ENCODE data around the gene CANT1. TPM values are rescaled to one million over a fixed set of nuclear protein-coding genes. Genes with fewer than 3 reads are reported as not detected.
A peak's percentile ranks its signal among the peaks of the same experiment; 100 is the strongest.

CANT1 gene
- 10 to 100 TPM; 63.3 to 65.4 TPM for total RNA-seq

DNA sequence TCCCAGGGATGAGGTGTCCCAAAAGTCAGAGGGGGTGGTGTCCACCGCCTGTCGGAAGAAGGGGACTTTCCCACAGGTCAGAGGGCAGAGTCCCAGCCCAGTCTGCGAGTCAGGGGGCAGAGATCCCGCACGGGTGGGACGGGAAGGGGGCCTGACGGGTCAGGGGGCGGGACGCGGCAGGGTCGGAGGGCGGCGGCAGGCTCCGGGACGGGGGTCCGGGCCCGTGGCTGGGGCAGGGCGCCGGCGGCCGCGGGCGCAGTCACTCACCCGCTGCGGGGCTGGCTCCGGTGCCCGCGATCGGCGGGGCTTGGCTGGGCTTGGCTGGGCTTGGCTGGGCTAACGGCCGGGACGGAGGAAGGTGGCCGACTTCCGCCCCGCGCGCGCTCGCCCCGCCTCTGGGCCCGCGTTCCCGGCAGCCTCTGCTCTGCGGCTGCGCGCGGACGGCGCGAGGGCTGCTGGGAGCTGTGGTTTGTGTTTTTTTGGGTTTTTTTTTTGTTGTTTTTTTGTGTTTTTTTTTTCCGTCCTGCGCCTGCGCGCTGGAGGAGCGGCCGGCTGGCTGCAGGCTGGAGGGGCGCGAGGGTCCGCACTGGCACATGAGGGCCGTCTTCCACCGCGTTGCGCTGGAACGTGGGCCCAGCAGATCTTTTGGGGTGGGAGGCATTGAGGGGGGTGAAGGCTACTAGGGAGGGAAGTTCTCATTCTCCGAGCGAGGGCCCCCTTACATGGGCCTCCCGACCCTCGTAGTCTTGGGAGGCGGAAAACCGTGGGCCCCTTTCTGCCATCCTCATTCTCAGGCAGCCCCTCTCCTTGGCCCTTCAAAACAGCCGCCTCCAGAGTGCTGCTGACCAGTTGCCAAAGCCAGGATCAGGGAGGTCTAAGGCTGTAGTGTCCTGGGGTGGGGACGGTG, at the start of gene CANT1:
Gene CANT1 (minus strand): TSS at position 368 of the 907 bp plus-strand sequence. CDS start 12,142 bp downstream, outside the sequence.
- ChIA-PET CTCF (interaction anchor here (0.6 kb wide), 1 partner anchor 764 kb away, joined by 3 read pairs; no protein-coding TSS in a partner anchor), POLR2A (interaction anchor here (0.5 to 1.0 kb wide), 3 partner anchors 16 to 173 kb away, joined by 3 to 4 read pairs (median 4); no protein-coding TSS in a partner anchor)
- Mint-ChIP-seq H3K4me1 (ENCODE audit: low read depth) (peaks cover 43% of the 10 kb centered on the region), H3K9me3 (peaks cover 2% of the 10 kb centered on the region), H3K36me3 (peaks cover 6% of the 10 kb centered on the region), H3K27ac (peak within 1 kb of the TSS; percentile 89), H3K27me3 (no peaks in the 10 kb centered on the region), H3K4me3 (peak within 1 kb of the TSS; percentile 91)
- DNase-seq = peak; percentile 89
- intact Hi-C loops (cut with micrococcal nuclease) = no loop called here

DNA sequence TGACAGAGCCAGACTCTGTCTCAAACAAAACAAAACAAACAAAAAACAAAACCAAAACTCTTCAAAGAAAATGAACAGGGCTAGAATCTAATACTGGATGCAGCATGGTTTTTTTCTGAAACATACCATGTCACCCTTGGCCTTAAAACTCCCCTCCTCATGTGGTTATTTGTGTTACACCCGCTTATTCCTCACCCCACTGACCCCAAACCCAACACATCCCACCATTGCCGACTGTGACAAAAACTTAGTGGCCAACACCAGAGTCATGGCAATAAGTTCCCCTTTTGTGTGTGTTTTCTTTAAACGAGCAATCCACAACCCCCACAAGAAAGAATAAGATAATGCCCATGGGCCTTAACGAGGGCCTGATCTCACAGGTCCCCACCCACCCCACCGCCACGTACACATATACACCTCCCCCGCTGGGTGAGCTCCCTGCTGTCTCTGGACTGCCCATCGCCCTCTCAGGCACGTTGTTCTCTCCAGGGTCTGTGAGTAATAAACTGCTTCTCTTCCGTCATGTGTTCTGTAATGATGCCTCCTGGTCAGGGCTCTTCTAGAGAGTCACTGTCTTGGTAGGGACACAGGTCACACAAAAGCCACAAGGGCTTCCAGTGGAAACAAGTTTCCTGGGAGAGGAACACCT, 48.3 kb upstream of the CANT1 start:
- DNase-seq = no peak
- peaks cover 16% of the 10 kb centered on the region for H3K9me3 Mint-ChIP-seq
- no peak overlapping the region for H3K4me3 Mint-ChIP-seq
- H3K27me3 Mint-ChIP-seq = peaks cover 16% of the 10 kb centered on the region
- ChIA-PET CTCF (interaction anchor here (1.5 kb wide), 1 partner anchor 13 kb away, joined by 3 read pairs; no protein-coding TSS in a partner anchor), POLR2A (no interaction called here)
- no peaks in the 10 kb centered on the region for H3K4me1 Mint-ChIP-seq (ENCODE audit: low read depth)
- peaks cover 6% of the 10 kb centered on the region for H3K36me3 Mint-ChIP-seq
- H3K27ac Mint-ChIP-seq = no peak overlapping the region
- intact Hi-C loops (cut with micrococcal nuclease) = no loop called here

DNA sequence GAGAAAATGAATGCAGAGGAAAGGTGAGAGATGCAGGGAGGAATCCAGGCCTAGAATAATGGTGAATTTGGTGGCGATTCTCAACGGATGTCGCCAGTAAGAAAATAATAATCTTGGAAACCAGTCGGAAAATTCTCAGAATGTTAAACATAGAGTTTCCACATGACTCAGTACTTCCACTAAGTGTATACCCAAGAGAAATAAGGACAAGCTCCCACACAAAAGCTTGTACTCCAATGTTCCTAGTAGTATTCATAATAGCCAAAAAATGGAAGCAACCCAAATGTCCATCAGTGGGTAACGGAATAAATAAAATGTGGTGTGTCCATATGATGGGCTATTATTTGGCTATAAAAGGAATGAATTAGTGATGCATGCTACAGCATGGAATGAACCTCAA, 45.6 kb upstream of the CANT1 start:
- peaks cover 6% of the 10 kb centered on the region for H3K36me3 Mint-ChIP-seq
- POLR2A ChIA-PET = no interaction called here
- H3K9me3 Mint-ChIP-seq = peaks cover 16% of the 10 kb centered on the region
- no peaks in the 10 kb centered on the region for H3K4me1 Mint-ChIP-seq (ENCODE audit: low read depth)
- no peak for DNase-seq
- peaks cover 14% of the 10 kb centered on the region for H3K27me3 Mint-ChIP-seq
- intact Hi-C loops (cut with micrococcal nuclease) = no loop called here
- H3K27ac Mint-ChIP-seq = no peak overlapping the region
- CTCF ChIA-PET = no interaction called here
- no peak overlapping the region for H3K4me3 Mint-ChIP-seq

DNA sequence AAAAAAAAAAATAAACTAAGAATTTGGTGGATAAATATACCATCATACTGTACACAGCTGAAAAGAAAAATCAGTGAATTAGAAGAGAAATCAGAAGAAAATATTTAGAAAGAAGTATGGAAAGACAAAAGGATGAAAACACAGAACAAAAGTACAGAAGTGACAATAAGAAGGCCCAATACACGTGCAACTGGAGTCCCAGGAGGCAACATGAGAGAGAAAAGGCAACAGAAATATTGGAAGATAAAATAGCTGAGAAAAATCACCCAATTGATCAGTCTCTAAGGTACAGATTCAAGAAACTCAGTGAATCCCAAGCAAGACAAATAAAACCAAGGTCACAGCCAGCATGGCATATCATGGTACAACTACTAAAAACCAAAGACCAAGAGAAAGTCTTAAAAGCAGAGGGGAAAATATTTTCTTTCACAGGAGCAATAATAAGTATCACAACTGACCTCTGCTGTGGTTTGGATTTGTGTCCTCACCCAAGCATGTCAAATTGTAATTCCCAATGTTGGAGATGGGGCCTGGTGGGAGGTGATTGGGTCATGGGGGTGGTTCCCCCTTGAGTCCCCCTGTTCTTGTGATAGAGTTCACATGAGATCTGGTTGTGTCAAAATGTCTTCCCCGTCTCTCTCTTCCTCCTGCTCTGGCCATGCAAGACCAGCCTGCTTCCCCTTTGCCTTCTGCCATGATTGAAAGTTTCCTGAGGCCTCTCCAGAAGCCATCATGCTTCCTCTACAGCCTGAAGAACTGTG, 44.8 kb upstream of the CANT1 start:
- peaks cover 13% of the 10 kb centered on the region for H3K27me3 Mint-ChIP-seq
- peaks cover 6% of the 10 kb centered on the region for H3K36me3 Mint-ChIP-seq
- H3K4me1 Mint-ChIP-seq (ENCODE audit: low read depth) = no peaks in the 10 kb centered on the region
- no peak for DNase-seq
- intact Hi-C loops (cut with micrococcal nuclease) = no loop called here
- no peak overlapping the region for H3K27ac Mint-ChIP-seq
- CTCF ChIA-PET = interaction anchor here (1.1 to 1.3 kb wide), 2 partner anchors 10 to 12 kb away, joined by 3 to 5 read pairs; no protein-coding TSS in a partner anchor
- H3K9me3 Mint-ChIP-seq = peaks cover 16% of the 10 kb centered on the region
- POLR2A ChIA-PET = no interaction called here
- no peak overlapping the region for H3K4me3 Mint-ChIP-seq

GRCh38 chr17:79053251-79053925, 43.8 kb upstream of the CANT1 start:
- Mint-ChIP-seq H3K4me1 (ENCODE audit: low read depth) (no peaks in the 10 kb centered on the region), H3K4me3 (no peak overlapping the region), H3K9me3 (peaks cover 16% of the 10 kb centered on the region), H3K27ac (no peak overlapping the region), H3K36me3 (peaks cover 6% of the 10 kb centered on the region), H3K27me3 (peaks cover 10% of the 10 kb centered on the region)
- ChIA-PET POLR2A (interaction anchor here (0.5 kb wide), 1 partner anchor 45 kb away, joined by 3 read pairs; no protein-coding TSS in a partner anchor), CTCF (interaction anchor here (1.1 to 1.3 kb wide), 2 partner anchors 9 to 11 kb away, joined by 3 to 5 read pairs; no protein-coding TSS in a partner anchor)
- intact Hi-C loops (cut with micrococcal nuclease) = no loop called here
- DNase-seq = no peak

DNA sequence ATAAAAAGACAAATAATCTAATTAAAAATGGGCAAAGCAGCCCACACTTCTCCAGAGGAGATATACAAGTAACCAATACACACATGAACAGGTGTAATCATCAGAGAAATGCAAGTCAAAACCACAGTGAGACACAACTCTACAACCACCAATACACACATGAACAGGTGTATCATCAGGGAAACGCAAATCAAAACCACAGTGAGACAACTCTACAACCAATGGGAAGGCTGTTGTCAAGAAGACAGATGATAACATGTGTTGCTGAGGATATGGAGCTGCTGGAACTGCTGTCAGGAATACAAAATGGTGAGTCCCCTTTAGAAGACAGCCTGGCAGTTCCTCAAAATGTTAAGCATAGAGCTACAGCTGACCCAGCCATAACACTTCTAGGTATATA, 42.6 kb upstream of the CANT1 start:
- Mint-ChIP-seq H3K4me1 (ENCODE audit: low read depth) (no peaks in the 10 kb centered on the region), H3K27me3 (peaks cover 5% of the 10 kb centered on the region), H3K4me3 (no peak overlapping the region), H3K27ac (no peak overlapping the region), H3K36me3 (peaks cover 3% of the 10 kb centered on the region), H3K9me3 (peaks cover 11% of the 10 kb centered on the region)
- no peak for DNase-seq
- POLR2A ChIA-PET = no interaction called here
- intact Hi-C loops (cut with micrococcal nuclease) = no loop called here
- CTCF ChIA-PET = interaction anchor here (0.6 to 1.1 kb wide), 4 partner anchors 10 to 68 kb away, joined by 3 read pairs; no protein-coding TSS in a partner anchor

DNA sequence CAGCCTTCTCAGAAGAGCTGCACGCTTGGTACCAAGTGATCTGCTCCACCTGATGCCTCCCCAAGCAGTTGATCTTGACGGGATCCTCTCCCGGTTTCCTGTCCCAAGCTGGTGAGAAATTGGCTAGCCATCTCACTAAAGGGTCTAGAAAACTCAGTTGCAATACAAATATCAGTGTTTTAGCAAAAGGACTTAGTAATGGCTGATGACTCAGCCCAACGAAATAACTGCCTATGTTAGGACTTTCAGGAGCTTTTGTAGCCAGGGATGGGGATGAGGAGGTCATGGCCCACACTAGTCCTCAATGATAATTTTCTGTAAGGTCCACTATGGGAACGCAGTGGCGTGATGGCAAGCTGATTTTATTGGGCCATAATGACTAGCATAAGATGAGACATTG, 41.7 kb upstream of the CANT1 start:
- CTCF ChIA-PET = interaction anchor here (0.7 kb wide), 1 partner anchor 345 kb away, joined by 3 read pairs; no protein-coding TSS in a partner anchor
- POLR2A ChIA-PET = interaction anchor here (0.5 kb wide), 1 partner anchor 10 kb away, joined by 3 read pairs; no protein-coding TSS in a partner anchor
- DNase-seq = no peak
- intact Hi-C loops (cut with micrococcal nuclease) = no loop called here
- peaks cover 3% of the 10 kb centered on the region for H3K36me3 Mint-ChIP-seq
- H3K27me3 Mint-ChIP-seq = peaks cover 2% of the 10 kb centered on the region
- peaks cover 11% of the 10 kb centered on the region for H3K9me3 Mint-ChIP-seq
- H3K27ac Mint-ChIP-seq = no peak overlapping the region
- H3K4me1 Mint-ChIP-seq (ENCODE audit: low read depth) = no peaks in the 10 kb centered on the region
- H3K4me3 Mint-ChIP-seq = no peak overlapping the region

DNA sequence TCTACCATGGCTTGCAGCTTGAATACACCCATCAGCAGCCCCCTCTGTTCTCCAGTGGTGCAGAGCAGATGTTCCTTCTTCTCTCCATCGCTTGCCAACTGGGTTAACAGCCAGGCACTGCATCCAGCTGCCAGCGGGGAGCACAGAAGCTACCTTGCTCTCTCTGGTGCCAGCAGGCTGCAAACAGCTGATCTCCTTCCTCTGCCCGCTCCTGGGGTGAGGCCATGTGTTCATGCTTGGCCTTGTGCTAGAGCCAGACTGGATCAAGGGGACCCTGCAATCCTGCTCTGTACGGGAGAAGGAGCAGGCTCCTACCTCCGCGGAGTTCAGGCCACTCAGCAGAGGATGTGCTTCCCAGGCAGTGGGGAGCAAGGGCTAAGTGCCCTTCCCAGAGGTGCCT, 41.0 kb upstream of the CANT1 start:
- peaks cover 7% of the 10 kb centered on the region for H3K27me3 Mint-ChIP-seq
- H3K9me3 Mint-ChIP-seq = peaks cover 11% of the 10 kb centered on the region
- ChIA-PET POLR2A (no interaction called here), CTCF (no interaction called here)
- no peak overlapping the region for H3K4me3 Mint-ChIP-seq
- no peaks in the 10 kb centered on the region for H3K4me1 Mint-ChIP-seq (ENCODE audit: low read depth)
- intact Hi-C loops (cut with micrococcal nuclease) = no loop called here
- H3K36me3 Mint-ChIP-seq = peaks cover 3% of the 10 kb centered on the region
- H3K27ac Mint-ChIP-seq = no peak overlapping the region
- no peak for DNase-seq

- POLR2A ChIA-PET = no interaction called here
- CTCF ChIA-PET = interaction anchor here (0.8 to 2.2 kb wide), 4 partner anchors 10 to 344 kb away, joined by 3 to 8 read pairs (median 4); no protein-coding TSS in a partner anchor
Observed at GRCh38 chr17:79049821-79050220, 40.3 kb upstream of the CANT1 start.

DNA sequence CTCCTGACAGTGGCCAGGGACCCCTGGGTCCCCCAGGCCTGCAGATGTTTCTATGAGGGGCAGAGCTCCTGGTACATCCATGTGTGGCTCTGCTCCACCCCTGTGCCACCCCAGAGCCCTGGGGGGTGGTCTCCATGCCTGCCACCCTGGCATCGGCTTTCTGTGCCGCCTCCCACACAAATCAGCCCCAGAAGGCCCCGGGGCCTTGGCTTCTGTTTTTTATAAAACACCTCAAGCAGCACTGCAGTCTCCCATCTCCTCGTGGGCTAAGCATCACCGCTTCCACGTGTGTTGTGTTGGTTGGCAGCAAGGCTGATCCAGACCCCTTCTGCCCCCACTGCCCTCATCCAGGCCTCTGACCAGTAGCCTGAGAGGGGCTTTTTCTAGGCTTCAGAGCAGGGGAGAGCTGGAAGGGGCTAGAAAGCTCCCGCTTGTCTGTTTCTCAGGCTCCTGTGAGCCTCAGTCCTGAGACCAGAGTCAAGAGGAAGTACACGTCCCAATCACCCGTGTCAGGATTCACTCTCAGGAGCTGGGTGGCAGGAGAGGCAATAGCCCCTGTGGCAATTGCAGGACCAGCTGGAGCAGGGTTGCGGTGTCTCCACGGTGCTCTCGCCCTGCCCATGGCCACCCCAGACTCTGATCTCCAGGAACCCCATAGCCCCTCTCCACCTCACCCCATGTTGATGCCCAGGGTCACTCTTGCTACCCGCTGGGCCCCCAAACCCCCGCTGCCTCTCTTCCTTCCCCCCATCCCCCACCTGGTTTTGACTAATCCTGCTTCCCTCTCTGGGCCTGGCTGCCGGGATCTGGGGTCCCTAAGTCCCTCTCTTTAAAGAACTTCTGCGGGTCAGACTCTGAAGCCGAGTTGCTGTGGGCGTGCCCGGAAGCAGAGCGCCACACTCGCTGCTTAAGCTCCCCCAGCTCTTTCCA, 39.5 kb upstream of the CANT1 start:
- intact Hi-C loops (cut with micrococcal nuclease) = no loop called here

More at GRCh38 chr17:79049821-79050220, 40.3 kb upstream of the CANT1 start:
- DNase-seq = no peak
- Mint-ChIP-seq H3K4me1 (ENCODE audit: low read depth) (no peaks in the 10 kb centered on the region), H3K27me3 (peaks cover 12% of the 10 kb centered on the region), H3K4me3 (no peak overlapping the region), H3K27ac (no peak overlapping the region), H3K9me3 (peaks cover 11% of the 10 kb centered on the region), H3K36me3 (peaks cover 3% of the 10 kb centered on the region)
- intact Hi-C loops (cut with micrococcal nuclease) = no loop called here

More for the DNA sequence above, 39.5 kb upstream of the CANT1 start:
- no peak overlapping the region for H3K27ac Mint-ChIP-seq
- ChIA-PET POLR2A (no interaction called here), CTCF (interaction anchor here (0.8 to 2.2 kb wide), 4 partner anchors 10 to 345 kb away, joined by 3 to 8 read pairs (median 4); no protein-coding TSS in a partner anchor)
- H3K4me1 Mint-ChIP-seq (ENCODE audit: low read depth) = no peaks in the 10 kb centered on the region
- H3K9me3 Mint-ChIP-seq = peaks cover 4% of the 10 kb centered on the region
- DNase-seq = no peak
- H3K4me3 Mint-ChIP-seq = no peak overlapping the region
- H3K36me3 Mint-ChIP-seq = peaks cover under 1% of the 10 kb centered on the region
- H3K27me3 Mint-ChIP-seq = peaks cover 12% of the 10 kb centered on the region
